Measurements from ENCODE around the gene GREM1. TPM values are rescaled to one million over a fixed set of nuclear protein-coding genes. Genes with fewer than 3 reads are reported as not detected.

The GREM1 gene
- total and polyA plus RNA-seq, 2 of the 8 experiments (the other 6 are each of a cell fraction or from before 2014, with no cell fraction given): 0.12 to 1.1 TPM

DNA sequence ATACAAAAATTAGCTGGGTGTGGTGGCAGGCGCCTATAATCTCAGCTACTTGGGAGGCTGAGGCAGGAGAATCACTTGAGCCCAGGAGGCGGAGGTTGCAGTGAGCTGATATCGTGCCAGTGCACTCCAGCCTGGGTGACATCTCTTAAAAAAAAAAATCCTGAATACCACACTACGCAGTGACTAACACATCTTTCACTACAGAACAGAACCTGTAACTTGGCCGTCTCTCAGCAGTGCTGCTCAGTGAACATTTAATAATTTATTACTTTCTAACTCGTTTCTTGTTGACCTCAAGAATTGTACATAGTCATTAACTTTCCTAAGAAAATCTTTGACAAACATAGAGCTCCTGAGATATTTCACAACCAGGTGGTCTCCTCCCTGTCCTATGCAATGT is 3.8 kb downstream of the GREM1 start:
- Histone ChIP-seq H2BK20ac (ENCODE audit: low read length) (no peak overlapping the region), H3K79me1 (ENCODE audit: low read depth, low read length) (no peaks in the 10 kb centered on the region), H3K4me3 (ENCODE audit: extremely low read depth in 1 of 4, insufficient read depth in 2 of 4, low read depth in 3 of 4, low read length in 4 of 4) (no peak overlapping the region), H2BK120ac (replicated peaks; ENCODE audit: low read depth, low read length) (no peak overlapping the region), H3K27ac (ENCODE audit: low read depth, low read length) (no peak overlapping the region), H4K91ac (replicated peaks; ENCODE audit: insufficient read length, low read length) (no peak overlapping the region), H3K23ac (ENCODE audit: insufficient read length) (no peak overlapping the region), H3K79me2 (ENCODE audit: control insufficient read depth in 1 of 2, insufficient read depth in 2 of 2, low read length in 2 of 2) (no peaks in the 10 kb centered on the region), H3K36me3 (ENCODE audit: control insufficient read depth in 2 of 4, insufficient read depth in 4 of 4, low read length in 3 of 4) (no peaks in the 10 kb centered on the region; a peak in 1 of 8 replicates), H4K5ac (ENCODE audit: insufficient read length, low read depth, low read length) (no peak overlapping the region), H3K27me3 (replicated peaks in 1 of 4; ENCODE audit: control insufficient read depth in 3 of 4, extremely low read depth in 1 of 4, insufficient read depth in 3 of 4, low read length in 3 of 4) (peaks cover 27 to 47% (median 39%) of the 10 kb centered on the region in 4 experiments), H2AK5ac (ENCODE audit: low read depth, low read length) (no peak overlapping the region), H2BK5ac (ENCODE audit: low read depth, low read length) (no peak overlapping the region), H2BK12ac (ENCODE audit: low read depth, low read length) (no peak overlapping the region), H3K4me2 (ENCODE audit: insufficient read depth in 1 of 2, low read depth in 2 of 2, low read length in 2 of 2) (no peak overlapping the region), H4K8ac (ENCODE audit: extremely low read depth, insufficient read depth, low read length) (no peak overlapping the region), H3K9ac (replicated peaks in 1 of 4; ENCODE audit: extremely low read depth in 1 of 4, low read depth in 3 of 4, low read length in 3 of 4) (no peak overlapping the region), H3K18ac (ENCODE audit: extremely low read depth, low read length) (no peak overlapping the region), H3K14ac (ENCODE audit: insufficient read length) (no peak overlapping the region), H3K56ac (replicated peaks; ENCODE audit: insufficient read length, low read depth, low read length) (no peak overlapping the region), H3K23me2 (ENCODE audit: low read depth, low read length) (peaks cover 17% of the 10 kb centered on the region; the same call in 1 of the 2 replicates), H3K4ac (replicated peaks; ENCODE audit: insufficient read length, low read depth, low read length) (no peak overlapping the region), H2AFZ (ENCODE audit: low read length) (no peak overlapping the region), H3K9me3 (ENCODE audit: insufficient read depth in 2 of 2, low read depth in 1 of 2, low read length in 1 of 2) (no peaks in the 10 kb centered on the region), H4K20me1 (replicated peaks in 1 of 2; ENCODE audit: control insufficient read depth in 1 of 2, insufficient read depth in 2 of 2, low read length in 2 of 2) (peaks cover 0 to 2% of the 10 kb centered on the region in 2 experiments), H2BK15ac (ENCODE audit: low read length) (no peak overlapping the region), H3K4me1 (replicated peaks in 1 of 4; ENCODE audit: control insufficient read depth in 3 of 4, insufficient read depth in 4 of 4, low read length in 3 of 4) (peaks cover 0 to 15% (median 8%) of the 10 kb centered on the region in 4 experiments; a peak in 6 of 7 replicates)
- no peak for DNase-seq (ENCODE audit: low read depth in 1 of 2, low spot score in 2 of 2)
- CTCF ChIA-PET (ENCODE audit: partially characterized antibody): interaction anchor here (0.8 to 2.9 kb wide), 4 partner anchors 59 to 272 kb away, joined by 3 to 12 read pairs (median 3); no protein-coding TSS in a partner anchor
- POLR2A ChIA-PET (ENCODE audit: partially characterized antibody): no interaction called here
- 93% methylated on average over 6 of the region's 6 CpGs; no CpG with 5 or more reads in 1 of the 2 experiments for WGBS, 2 experiments (ENCODE audit: extremely low coverage in 1 of 2, insufficient coverage in 1 of 2, insufficient read length in 1 of 2, insufficient replicate concordance in 2 of 2, low coverage in 1 of 2, low lambda C conversion rate in 2 of 2, missing lambda C conversion rate in 1 of 2)
- no peak for FAIRE-seq
- TF ChIP-seq POLR2A (IDR thresholded peaks at IDR 0.05; ENCODE audit: control extremely low read depth in 1 of 2, low read depth in 2 of 2, low read length in 2 of 2): no peak
- TF ChIP-seq SIN3A (conservative IDR thresholded peaks at IDR 0.05 in 1 of 2, IDR thresholded peaks at IDR 0.05 in 1 of 2; ENCODE audit: low read depth in 1 of 2, low read length in 2 of 2): no peak
- TF ChIP-seq, protein P1, sequence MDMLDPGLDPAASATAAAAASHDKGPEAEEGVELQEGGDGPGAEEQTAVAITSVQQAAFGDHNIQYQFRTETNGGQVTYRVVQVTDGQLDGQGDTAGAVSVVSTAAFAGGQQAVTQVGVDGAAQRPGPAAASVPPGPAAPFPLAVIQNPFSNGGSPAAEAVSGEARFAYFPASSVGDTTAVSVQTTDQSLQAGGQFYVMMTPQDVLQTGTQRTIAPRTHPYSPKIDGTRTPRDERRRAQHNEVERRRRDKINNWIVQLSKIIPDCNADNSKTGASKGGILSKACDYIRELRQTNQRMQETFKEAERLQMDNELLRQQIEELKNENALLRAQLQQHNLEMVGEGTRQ (IDR thresholded peaks at IDR 0.05; ENCODE audit: low read length): no peak
- no peak for TF ChIP-seq TBP (IDR thresholded peaks at IDR 0.05; ENCODE audit: low read depth, low read length)

All from H1 (cell line).